ENCODE measurements around the gene RAD51B.

- no peak for TF ChIP-seq EZH2 (IDR thresholded peaks at IDR 0.05; ENCODE audit: low read length)
- TF ChIP-seq CTCF (optimal IDR thresholded peaks at IDR 0.05 in 1 of 3, IDR thresholded peaks at IDR 0.05 in 1 of 3, conservative IDR thresholded peaks at IDR 0.05 in 1 of 3; ENCODE audit: extremely low read depth in 1 of 3, insufficient read depth in 2 of 3, low read length in 3 of 3): no peak
Measured at GRCh38 chr14:68247676-68248268, 428.2 kb downstream of the RAD51B start.

Measured in keratinocyte (primary cell).